CD4-positive, alpha-beta T cell treated with Interleukin-15 for 1 hour (primary cell): ENCODE measurements around the gene ENOPH1.
"Not testable (repeated sequence)": the region's sequence is repeated elsewhere in the genome, so short reads cannot be mapped to it uniquely, and the experiment has no call there.

Experiments used
- DNase-seq: peaks from one replicate; pipeline ENCODE4 v3.0.0-alpha.2; 2020

The ENOPH1 gene

DNA sequence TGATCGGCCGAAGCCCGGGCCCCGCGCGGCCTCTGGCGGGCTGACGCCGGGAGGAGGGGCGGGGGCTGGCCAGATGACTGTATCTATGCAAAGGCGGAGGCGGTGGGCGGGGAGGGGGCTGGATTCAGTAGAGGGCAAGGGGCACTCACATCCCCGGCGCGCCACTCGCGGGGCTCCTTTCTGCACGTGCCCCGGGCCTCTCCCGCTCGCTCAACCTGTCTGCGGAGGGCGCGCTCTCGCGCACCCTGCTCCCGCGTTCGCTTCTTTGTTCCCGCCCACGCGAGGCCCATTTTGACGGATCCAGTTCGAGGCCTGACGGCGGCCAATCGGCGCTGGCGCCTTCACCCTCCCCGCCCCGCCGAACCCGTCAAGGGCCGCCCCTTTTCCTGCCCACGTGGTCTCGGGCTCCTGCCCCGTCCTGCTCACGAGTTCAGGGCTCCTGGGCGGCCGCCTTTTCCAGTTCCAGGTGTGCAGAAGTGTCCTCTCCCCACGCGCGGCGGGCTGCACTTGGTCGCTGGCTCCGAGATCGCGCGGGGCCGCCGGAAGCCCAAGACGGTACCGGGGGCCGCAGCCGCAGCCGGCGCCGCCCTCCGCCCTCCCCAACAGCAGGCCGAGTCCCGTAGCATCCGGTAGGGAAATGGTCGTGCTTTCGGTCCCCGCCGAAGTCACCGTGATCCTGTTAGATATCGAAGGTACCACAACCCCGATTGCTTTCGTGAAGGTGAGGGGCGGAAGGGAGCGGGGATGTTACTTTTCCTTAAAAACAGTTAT is at the start of gene ENOPH1, which contains the start of gene HNRNPDL:
Gene ENOPH1, plus strand, starts transcription at position 398 of the 771 bp plus-strand sequence. Its CDS starts 240 bp downstream, at position 638.
Gene HNRNPDL, minus strand, starts transcription at position 270 of the 771 bp plus-strand sequence. CDS start 772 bp downstream, outside the sequence.
- peak; percentile 93 for DNase-seq

- DNase-seq: no peak
Observed at GRCh38 chr4:82380831-82381230, 49.6 kb upstream of the ENOPH1 start.

- DNase-seq: no peak
Observed at GRCh38 chr4:82381235-82381634, 49.2 kb upstream of the ENOPH1 start.

GRCh38 chr4:82381661-82382296 is 48.6 kb upstream of the ENOPH1 start:
- no peak for DNase-seq

DNA sequence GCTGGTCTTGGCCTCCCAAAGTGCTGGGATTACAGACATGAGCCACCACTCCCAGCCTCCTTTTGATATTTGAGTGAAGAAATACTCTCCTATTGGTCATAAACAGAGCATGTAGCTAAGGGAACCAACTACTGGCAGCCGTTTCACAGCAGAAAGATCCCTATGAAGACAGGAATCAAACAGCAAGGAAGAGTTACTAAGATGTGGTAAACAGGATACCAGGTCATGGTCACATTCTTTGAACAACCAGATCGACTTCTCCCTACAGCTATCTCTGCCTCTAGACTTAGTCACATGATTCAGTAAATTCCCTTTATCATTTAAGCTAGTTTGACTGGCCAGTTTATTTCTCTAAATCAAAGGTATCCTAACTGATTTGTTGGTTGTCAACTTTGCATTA is 47.6 kb upstream of the ENOPH1 start:
- no peak for DNase-seq

GRCh38 chr4:82386312-82386711 is 44.1 kb upstream of the ENOPH1 start:
- DNase-seq: not testable (repeated sequence)

GRCh38 chr4:82388405-82388804 is 42.0 kb upstream of the ENOPH1 start:
- no peak for DNase-seq

DNA sequence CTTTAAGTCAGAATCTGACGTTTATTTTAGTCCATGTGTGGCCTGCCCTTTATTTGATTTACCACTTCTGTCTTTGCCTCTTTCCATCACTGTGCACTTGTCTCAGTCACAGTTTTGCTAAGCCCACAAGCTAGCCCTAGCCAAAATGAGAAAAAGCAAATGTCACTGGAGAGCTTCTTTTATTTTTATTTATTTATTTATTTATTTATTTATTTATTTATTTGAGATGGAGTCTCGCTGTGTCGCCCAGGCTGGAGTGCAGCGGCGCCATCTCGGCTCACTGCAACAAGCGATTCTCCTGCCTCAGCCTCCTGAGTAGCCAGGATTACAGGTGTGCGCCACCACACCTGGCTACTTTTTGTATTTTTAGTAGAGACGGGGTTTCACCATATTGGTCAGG is 40.3 kb upstream of the ENOPH1 start:
- DNase-seq: not testable (repeated sequence)

GRCh38 chr4:82394896-82395295 is 35.5 kb upstream of the ENOPH1 start:
- no peak for DNase-seq

DNA sequence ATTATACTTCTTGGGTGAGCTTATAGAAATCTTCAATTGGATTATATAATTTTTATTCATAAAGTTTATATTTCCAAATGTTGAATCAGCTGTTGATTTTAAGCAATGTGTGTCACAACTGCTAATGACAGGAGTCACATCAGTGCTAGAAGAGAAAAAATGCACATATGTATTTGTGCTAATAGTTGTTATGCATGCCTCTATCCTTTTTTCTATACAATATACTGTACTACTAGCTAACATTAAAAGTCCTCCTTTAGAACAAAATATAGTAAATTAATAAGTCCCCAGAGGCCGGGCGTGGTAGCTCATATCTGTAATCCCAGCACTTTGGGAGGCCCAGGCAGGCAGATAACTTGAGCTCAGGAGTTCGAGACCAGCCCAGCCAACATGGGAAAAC is 32.9 kb upstream of the ENOPH1 start:
- no peak for DNase-seq

- no peak for DNase-seq
Observed at GRCh38 chr4:82398263-82398662, 32.1 kb upstream of the ENOPH1 start.

- no peak for DNase-seq
Observed at GRCh38 chr4:82401600-82401999, 28.8 kb upstream of the ENOPH1 start.

- DNase-seq: no peak
Observed at GRCh38 chr4:82402196-82402775, 28.1 kb upstream of the ENOPH1 start.

DNA sequence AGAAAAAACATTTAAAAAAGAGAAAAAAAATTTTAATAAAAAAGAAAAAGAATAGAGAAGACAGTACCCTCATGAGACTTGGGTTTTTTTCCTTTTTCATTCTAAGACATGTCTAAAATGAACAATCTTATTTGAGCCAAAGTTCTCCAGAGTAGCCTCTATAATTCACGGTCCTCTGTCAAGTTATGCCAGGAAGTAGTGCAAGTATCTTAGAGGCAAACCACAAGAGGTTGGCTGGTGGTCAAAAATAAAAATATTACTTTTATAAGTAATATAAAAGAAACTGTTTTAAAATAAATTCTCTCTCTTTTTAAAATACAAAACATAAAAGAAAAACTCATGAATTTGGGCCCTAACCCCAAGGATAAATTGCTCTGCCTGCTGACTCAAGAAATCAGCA is 26.7 kb upstream of the ENOPH1 start:
- DNase-seq: no peak

DNA sequence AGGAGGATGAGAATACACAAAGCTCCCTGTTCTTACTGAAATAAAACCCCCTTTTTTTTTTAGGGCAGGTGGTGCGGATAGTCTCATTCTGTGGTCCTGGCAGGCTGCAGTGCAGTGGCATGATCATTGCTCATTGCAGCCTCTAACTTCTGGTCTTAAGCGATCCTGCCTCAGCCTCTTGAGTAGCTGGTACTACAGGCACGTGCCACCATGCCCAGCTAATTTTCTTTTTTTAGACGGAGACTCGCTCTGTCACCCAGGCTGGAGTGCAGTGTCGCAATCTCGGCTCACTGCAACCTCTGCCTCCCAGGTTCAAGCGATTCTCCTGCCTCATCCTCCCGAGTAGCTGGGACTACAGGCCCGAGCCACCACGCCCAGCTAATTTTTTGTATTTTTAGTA is 15.3 kb upstream of the ENOPH1 start:
- not testable (repeated sequence) for DNase-seq

DNA sequence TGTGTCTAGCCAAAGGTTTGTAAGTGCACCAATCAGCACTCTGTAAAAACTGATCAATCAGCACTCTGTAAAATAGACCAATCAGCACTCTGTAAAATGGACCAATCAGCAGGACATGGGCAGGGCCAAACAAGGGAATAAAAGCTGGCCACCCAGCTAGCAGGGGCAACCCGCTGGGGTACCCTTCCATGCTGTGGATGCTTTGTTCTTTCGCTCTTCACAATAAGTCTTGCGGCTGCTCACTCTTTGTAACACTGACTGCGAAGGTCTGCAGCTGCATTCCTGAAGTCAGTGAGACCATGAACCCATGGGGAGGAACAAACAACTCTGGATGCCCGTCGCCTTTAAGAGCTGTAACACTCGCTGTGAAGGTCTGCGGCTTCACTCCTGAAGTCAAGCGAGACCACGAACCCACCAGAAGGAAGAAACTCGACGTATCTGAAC is 14.4 kb upstream of the ENOPH1 start:
- DNase-seq: no peak

DNA sequence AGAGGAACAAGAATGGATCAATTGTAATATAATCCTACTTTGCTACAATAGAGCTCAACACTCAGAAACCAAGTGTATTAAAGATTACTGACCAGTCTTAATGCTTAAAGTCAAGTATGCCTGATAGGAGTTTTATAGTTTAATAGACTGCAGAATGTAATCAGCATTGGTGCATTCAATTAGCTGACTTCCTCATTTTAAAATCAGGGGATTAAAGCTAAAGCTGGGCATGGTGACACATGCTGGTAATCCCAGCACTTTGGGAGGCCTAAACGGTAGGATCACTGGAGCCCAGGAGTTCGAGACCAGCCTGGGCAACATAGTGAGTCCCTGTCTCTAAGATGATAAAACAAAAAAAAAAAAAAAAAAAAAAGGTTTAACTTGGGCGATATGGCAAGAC is 10.9 kb upstream of the ENOPH1 start:
- DNase-seq: no peak

- no peak for DNase-seq
Observed at GRCh38 chr4:82421796-82422560, 8.4 kb upstream of the ENOPH1 start.

DNA sequence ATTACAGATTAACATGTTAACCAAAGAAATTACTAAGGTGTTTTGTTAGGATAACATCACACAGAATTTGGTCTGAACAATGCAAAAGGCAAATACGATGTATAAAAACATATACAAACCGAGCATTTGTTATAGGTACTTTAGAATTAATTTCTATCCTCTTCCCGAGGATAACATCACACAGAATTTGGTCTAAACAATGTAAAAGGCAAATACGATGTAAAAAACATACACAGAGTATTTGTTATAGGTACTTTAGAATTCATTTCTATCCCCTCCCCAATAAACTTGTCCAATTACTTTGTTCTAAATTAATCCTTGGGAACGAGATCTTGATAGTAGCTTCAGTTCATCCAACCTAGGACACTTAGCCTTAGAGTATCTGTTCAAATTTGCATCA is 7.8 kb upstream of the ENOPH1 start:
- no peak for DNase-seq

DNA sequence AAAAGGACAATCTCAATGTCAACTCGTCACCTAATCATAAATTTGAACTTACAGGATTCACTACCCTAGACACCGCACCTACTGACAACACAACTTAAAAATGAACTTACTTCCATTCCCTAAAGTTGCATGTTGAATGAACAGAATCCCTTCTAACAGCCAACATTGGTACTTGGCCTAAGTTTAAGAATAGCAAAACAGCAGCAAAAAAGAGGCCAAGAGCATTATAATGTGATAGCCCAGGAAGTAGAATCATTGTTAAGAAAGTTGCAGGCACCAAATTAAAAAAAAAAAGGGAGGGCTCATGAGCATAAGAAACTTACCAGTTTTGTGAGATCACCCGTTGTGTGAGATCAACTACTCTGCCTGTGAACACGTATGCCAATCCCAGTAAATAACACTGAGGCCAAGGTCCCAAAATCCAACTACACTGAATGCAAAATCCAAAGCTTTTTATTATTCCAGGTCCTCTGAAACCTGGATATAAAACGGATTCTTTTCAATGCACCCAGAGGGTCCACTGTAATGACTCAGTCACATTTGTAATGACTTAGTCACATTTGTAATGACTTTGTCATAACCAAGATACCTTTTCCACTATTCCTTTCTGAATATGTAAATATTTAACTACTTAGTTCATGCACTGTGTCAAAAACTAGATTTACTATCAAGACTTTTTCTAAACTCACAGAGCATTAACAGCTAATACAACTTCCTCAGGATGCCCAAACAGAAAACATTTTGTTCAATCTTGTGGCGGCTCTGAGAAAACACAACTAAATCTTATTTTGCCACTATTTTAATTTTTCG is 6.9 kb upstream of the ENOPH1 start:
- DNase-seq: no peak

- DNase-seq: no peak
Observed at GRCh38 chr4:82425478-82425877, 4.9 kb upstream of the ENOPH1 start.

- no peak for DNase-seq
Observed at GRCh38 chr4:82428526-82428968, 1.8 kb upstream of the ENOPH1 start.
